Occipital lobe (tissue), 2 donors: ENCODE measurements around the gene CMIP. TPM values are rescaled to one million over a fixed set of nuclear protein-coding genes. Genes with fewer than 3 reads are reported as not detected.
"Not testable (repeated sequence)": the region's sequence is repeated elsewhere in the genome, so short reads cannot be mapped to it uniquely, and the experiment has no call there.

Source experiments
- DNase-seq: peaks from one replicate; lab custom pipeline; 2025; lab: John Stamatoyannopoulos, UW
- total RNA-seq: library from RNA; depleted of rRNA; stranded (reverse); fragments of >200 nt; gene quantifications from one replicate; pipeline ENCODE4 v1.2.3, GENCODE V29; 2014

Gene CMIP
- total RNA-seq, 1 donor from 2014 or later, result 22.9 TPM

DNA sequence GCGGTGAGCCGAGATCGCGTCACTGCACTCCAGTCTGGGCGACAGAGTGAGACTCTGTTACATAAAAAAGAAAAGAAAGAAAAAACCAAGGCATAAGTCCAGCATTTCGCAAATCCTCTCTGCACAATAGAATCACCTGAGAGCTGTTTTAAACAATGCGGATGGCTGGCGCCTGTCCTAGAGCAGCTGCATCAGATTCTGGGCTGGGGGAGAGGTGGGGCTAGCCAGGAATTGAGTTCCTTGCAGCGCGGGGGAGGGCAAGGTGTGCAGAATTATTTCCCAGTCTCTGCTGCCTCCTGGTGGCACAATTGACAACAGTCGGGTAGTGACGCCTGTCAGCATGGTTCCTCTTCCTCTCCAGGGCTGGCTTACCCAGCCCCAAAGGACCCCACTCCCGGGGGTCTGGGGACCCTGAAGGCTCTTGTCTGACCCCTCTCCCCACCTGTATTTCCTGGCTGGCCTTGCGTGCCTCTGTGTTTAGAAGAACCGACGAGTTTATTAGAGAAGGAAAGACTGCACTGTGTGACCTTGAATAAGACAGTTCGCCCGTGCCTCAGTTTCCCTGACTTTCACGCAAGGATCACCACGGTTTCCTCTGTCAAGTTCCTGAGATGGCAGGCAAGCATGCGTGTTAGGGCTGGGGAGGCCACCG lies 293.4 kb downstream of the CMIP start:
- peak; percentile 72 for DNase-seq

DNA sequence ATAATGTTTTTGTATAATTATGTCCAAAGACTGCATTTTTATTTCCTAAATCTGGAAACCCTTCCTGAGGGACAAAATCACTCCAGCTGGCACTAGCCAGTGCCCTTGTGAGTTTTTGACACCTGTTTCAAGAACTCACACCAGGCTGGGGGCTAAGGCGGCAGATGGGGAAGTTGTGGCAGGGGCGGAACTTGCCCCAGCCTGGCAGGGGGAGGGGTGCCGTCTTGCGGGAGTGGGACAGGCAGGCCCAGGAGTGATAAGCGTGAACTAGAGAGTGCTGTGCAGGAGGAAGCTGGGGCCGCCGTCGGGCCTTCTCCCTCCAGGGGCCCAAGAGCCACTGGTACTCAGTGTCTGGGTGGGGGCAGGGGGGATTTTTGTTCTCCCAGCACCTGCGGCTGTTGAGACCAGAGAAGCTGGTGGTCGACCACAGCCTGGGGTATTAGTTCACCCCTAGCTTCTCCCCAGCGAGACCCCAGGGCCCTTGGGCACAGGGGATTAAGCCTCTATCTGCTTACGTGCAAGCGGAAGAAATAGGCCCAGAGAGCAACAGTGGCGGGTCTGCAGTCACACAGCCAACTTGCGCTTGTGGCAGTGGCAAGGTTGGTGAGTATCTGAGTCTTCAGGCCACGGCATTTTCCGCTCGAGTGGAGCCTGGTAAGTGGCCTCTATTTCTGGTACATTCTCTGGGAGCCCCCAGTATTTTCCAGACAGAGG lies 294.3 kb downstream of the CMIP start:
- DNase-seq, result peak; percentile 9

DNA sequence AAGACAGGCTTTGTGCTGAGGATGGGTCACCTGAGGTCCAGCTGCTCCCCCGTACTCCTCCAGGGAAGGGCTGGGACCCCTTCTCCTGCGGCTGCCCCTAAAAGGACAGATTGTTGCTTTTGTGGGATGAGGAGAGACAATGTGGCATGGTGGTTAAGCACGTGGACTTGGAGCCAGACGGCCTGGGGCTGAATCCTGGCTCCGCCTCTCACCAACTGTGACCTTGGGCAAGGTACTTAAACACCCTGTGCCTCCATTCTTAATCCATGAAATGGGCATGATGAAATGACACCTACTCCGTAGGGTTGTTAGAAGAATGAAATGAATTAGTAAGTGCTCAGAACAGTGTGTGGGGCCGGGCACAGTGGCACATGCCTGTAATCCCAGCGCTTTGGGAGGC lies 294.9 kb downstream of the CMIP start:
- DNase-seq, result no peak

DNA sequence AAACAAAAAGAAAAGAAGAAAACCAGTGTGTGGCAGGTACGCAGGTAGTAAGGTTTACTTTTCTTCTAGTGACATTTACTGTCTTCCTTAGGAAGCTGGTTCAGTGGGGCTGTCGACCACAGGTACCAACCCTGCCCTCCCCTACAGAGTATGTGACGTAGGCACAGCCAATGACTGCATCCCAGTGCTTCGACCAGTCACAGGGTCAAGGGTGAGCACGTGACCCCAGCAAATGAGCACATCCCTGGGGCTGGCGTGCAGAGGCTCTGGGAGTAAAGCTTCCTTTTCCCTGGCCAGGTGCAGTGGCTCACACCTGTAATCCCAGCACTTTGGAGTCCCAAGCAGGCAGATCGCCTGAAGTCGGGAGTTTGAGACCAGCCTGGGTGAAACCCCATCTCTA lies 295.6 kb downstream of the CMIP start:
- DNase-seq, result no peak

DNA sequence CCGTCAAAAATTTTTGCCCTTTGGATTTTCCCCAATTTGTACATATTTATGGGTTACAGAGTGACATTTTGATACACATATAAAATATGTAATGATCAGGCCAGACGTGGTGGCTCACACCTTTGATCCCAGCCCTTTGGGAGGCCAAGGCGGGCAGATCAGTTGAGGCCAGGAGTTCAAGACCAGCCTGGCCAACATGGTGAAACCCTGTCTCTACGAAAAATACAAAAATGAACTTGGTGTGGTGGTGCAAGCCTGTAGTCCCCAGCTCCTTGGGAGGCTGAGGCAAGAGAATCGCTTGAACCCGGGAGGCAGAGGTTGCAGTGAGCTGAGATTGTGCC lies 296.8 kb downstream of the CMIP start:
- DNase-seq, result not testable (repeated sequence)

DNA sequence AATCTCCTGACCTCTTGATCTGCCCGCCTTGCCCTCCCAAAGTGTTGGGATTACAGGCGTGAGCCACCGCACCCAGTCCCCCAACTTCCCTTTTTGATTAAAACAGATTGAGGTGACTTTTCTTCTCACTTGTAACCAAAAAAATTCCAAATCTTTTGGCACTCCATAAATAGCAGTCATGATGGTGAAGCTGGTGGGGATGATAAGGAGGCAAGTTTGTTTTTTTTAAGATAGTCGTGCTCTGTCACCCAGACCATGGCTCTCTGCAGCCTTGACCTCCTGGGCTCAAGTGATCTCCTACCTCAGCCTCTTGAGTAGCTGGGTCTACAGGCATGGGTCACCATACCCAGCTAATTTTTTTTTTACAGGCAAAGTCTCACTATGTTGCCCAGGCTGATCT lies 299.8 kb downstream of the CMIP start:
- DNase-seq, result no peak

DNA sequence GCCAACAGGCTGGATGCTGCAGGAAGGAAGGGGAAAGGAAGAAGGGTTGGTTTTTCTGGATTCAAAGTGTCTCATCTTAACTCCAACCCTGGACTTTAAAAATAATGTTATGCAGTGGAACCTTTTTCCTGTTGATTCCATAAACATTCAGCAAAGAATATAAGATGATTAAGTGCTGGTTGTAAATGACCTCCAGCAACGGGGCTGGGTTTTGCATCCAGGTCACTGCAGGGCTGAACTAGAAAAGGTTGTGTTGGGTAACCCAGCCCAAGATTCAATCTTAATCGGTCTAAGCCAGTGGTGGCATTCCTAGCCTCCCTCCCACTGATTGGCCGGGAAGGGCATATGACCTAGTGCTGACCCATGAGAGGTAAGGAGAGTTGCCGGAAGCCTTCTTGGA lies 300.3 kb downstream of the CMIP start:
- DNase-seq, result no peak

DNA sequence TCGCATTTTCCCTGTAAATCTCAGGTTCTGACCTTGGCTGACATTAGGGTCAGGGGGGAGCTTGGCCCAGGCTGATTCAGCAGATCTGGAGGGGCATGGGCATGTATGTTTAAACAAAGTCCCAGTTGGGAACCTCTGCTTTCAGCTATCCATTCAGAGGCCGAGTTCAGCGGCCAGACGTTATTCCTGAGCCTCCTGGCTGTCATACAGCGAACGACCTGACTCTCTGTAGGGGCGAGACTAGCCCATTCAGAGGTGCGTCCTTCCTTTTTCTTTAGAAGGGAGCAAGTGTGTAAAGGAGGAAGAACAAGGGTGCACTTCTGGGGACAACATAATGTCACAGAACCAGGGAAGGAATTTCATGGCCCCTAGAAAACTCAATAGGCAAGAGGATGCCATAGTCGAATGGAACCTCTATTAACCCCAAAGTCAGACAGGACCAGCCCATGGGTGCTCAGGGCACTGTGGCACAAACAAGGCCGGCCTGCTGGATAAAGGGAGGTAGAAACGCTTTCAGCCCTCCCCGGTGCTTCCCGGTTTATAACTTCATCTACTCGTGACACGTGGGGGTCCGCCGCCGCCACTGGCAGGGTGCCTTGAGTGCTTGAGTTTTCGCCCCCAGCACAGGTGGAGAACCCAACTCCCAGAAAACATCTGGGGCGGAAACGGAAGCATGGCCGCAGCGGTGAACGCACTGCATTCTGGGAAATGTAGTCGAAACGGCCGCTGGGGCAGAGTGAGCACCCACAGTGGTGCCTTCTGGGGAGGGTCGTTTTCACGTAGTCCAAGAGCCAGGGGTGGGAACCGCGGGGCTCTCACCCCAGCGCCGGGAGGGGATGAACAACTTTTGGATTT lies 301.3 kb downstream of the CMIP start:
- peak; percentile 41 for DNase-seq

DNA sequence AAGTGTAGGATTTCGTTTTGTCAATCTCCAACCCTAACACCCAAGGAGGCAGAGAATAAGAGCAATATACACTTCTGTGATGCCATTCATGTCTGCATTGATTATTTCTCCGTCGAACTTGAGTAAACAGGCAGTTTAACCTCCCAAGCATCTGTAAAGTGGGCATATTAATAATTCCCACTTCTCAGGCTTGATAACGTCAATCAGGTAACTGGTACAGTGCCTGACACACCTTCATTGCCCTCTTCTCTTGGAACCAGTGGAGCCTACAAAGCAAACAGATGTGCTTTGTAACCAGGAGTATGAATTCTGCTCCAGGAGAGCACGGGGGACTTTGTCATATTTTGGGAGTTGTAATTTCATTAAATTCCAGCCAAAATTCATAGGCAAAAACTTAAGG lies 302.0 kb downstream of the CMIP start:
- no peak for DNase-seq

DNA sequence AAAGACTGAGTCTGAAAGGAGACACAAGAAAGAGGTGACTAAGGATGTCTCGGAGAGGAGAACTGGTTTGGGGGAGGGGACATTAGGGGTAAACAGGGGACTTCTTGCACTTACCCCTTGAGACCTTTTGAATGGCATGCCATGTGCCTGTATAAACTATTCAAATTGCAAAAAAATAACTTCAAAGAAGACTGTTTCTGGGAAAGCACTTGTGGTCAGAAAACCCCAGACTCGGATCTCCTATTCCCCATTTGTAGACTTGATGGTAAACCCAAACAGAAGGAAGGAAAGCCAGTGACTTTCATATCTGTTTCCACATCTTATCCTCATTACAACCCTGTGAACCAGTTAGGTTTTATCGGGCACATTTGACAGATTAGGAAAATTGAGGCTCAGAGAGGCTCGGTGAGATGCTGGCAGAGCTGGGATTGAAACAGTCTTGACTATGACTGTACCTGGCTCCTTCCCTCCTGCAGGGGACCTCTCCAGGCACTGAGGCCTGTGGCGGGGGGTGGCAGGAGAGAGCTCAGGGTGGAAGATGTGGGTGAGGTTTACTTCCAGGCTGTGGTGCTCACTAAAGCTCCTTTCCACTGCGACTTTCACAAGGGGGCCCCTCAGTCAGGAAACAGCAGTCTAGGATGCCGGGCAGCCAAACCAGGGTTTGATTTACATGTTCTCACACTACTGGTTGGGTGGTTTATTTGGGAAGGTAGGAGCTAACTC lies 304.0 kb downstream of the CMIP start:
- no peak for DNase-seq

DNA sequence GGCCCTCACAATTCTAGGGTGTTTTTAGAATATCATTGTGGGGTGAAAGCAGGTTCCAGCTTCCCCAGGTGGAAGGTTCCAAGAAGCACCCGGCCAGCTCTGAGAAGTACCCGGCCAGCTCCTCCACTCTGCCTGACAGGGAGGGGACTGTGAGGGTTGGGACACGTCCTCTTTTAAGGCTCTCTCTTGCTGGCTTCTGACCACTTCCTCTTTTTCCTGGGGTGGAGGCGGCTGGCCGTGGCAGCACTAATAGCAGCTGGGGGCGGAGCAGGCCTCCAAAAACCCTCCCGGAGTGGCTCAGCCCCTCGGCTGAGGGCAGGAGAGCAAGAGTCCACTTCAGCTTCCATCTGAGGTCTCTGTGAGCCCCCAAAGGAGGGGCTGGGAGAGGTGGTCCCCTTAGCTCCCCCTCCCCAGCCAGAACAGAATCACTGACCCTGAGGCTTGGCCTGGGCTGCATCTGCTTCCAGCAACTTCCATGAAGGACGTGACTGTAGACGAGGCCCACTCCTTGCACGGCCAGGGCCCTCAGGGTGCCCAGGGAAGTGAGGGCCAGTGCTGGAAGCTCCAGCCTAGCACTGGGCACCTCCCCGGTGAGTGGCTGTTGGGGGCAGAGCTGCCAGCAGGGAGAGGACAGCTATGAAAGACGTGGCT lies 307.7 kb downstream of the CMIP start:
- DNase-seq, result peak; percentile 11

DNA sequence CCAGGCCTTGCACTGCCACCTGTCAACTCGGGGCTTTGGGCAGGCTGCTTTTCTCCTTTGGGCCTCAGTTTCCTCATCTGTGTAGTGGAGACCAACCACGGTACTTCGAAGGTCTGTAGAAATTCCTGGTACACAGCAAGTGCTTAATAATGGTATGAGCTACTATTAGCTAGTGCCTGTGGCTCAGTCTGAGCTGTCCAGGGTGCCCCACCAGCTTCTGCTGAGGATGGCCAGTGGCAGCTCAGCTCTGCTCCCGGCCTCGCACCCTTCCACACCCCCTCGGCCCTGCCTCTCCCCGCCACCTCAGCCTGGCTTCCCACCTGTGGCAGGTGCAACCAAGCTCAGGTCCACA lies 308.2 kb downstream of the CMIP start:
- no peak for DNase-seq

DNA sequence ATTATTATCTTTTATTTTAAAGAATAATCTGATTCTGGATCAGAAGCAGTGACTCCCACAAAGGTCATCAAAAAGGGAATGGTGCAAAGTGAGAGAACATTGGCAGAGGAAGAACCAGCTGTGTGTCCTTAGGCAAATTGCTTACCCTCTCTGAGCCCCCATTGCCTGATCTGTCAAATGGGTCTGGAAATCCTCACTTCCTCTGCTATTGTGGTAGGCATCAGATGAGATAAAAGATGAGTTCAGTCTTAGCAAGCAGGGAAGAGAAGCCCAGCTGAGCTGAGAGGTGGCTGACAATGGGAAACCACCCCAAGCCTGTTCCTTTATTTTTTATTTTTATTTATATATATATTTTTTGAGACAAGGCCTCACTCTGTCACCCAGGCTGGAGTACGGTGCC lies 310.2 kb downstream of the CMIP start:
- DNase-seq, result no peak

DNA sequence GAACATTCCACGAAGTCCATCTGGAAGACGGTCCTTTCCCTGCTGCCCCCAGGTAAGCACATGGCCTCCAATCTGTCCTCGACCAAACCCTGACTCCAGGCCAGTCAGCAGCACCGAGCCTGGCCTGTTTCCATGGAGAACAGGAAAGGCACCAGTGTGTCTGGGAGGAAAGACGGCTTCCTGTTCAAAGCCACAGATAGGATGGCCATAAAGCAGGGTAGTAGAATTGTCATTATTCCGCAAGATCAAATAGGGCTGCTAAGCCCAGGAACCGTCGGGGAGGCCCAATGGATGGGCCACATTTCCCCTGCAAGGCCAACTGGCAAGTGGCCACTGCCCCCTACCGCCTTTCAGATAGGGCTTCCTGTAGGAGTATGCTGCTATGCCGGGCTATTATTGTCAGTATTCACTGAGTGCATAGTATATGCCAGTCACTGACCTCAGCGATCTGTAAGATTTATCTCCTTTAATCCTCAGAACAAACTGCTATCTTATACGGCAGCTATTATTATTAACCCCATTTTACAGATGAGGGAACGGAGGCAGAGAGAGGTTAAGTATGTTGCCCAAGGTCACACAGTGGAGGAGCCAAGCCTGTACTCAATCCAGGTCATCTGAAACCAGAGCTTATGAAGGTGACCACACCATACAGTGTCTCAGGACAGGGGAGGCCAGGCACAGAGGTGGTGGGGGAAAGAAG lies 311.5 kb downstream of the CMIP start:
- DNase-seq, result no peak

DNA sequence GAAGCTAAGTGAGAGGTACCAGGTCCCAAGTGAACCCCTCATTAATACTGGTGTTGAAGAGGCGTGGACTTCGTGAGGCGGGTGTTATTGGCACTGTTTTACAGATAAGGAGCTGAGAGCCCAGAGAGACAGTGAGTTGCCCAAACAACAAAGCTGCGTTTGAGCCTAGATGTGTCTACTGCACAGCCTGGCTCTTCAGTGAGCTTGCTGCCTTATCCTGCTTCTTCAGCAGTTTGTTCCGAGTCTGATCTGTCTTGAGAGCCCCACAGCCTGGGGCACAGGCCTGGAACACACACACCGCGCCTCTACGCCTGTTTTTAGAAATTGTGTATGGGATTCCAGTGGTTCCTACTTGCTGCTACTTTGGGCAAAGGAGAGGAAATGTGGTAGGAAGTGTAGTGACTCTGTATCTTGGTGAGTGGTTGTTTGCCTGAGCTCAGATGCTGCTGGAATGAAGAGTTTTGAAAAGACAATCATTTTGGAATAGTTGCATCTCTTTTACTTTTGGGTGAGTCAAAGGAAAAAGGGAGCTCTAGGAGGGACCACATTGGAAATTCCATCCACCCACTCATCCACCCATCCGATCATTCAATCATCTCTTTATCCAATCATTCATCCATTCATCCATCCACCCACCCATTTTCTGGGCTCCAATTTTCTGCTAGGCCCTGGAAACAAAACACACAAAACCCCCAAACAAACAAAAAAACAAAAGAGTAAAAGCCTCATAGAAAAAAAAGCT lies 312.2 kb downstream of the CMIP start:
- DNase-seq, result no peak

DNA sequence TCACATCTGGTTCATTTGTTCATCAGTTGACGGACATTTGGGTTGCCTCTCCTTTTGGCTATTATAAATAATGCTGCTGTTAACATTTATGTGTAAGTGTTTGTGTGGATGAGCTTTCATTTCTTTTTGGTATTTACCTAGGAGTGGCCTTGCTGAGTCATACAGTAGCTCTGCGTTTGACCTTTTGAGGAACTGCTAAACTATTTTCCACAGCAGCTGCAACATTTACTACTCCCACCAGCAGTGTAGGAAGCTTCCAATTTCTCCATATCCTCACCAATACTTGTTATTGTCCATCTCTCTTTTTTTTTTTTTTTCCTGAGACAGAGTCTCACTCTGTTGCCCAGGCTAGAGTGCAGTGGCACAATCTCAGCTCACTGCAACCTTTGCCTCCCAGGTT lies 313.8 kb downstream of the CMIP start:
- DNase-seq, result no peak
